NCI-H226 (cell line): Measurements from ENCODE around the gene CCDC136.

ENCODE experiments used
- DNase-seq: peaks from one replicate; pipeline ENCODE4 v3.0.0-alpha.2; 2015

The CCDC136 gene

DNA sequence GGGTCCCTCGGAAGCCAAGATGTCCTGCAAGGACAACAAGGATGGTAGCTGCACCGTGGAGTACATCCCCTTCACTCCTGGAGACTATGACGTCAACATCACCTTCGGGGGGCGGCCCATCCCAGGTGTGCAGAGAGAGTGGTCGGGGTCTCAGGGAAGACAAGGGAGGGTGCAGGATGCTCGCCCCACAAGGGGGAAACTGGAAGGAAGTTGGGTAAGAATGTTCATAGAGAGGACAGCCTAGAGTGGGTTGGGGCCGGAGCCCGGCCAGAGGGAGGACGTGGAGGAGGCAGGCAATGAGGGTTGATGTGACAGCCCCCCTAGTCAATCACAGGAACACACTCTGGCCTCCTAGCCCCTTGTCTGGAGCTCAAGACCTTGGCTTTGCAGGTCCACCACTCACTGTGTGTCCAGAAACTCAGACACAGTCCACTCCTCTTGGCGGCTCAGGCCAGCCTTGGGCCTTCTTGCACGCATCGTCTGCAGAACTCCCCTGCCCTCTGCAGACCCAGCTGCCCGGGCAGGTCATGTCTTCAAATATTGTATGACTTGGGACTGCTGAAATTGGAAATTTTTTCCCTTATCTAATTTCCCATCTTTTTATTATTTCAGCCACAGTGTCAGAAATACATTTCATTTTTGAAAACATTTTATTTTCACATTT is 55.1 kb downstream of the CCDC136 start:
- no peak for DNase-seq

DNA sequence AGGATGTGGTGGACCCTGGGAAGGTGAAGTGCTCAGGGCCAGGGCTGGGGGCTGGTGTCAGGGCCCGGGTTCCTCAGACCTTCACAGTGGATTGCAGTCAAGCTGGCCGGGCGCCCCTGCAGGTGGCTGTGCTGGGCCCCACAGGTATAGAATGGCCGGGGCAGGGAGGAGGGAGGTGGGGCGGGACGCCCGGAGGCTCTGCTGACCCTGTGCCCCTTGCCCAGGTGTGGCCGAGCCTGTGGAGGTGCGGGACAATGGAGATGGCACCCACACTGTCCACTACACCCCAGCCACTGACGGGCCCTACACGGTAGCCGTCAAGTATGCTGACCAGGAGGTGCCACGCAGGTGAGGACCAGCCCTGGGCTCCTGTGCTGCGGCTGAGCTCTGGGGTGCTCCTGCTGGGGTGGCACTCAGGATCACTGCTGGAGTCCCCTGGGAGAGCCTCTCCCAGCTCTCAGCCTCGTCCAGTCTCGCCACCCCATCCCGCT is 56.0 kb downstream of the CCDC136 start:
- no peak for DNase-seq

DNA sequence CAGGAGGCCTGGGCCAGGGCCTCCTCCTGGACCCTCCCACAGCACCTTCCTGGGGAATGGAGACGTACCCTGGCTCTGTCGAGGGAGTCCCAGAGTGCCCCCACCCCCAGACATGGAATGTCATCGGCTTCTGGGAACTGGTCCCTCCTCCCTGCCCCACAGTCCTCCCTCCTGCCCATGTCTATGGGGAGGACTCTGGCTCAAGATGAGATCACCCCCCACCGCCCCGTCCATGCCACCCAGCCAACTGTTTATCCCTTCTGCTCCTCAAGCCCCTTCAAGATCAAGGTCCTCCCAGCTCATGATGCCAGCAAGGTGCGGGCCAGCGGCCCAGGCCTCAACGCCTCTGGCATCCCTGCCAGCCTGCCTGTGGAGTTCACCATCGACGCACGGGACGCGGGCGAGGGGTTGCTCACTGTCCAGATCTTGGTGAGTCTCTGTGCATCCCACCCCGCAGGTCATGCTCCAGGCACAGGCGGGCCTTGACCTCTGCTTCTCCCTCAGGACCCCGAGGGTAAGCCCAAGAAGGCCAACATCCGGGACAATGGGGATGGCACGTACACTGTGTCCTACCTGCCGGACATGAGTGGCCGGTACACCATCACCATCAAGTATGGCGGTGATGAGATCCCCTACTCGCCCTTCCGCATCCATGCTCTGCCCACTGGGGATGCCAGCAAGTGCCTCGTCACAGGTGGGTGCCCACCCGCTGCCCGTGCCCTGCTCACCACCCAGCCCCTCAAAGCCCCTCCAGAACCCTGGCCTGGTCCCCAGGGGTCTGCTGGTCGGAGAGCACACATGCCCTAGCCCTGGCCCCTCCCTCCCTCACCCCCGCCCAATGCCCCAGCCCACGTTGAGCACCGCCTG is 56.8 kb downstream of the CCDC136 start:
- no peak for DNase-seq

GRCh38 chr7:128849156-128849515 is 57.4 kb downstream of the CCDC136 start:
- no peak for DNase-seq

GRCh38 chr7:128849804-128850490 is 58.2 kb downstream of the CCDC136 start:
- DNase-seq: no peak

DNA sequence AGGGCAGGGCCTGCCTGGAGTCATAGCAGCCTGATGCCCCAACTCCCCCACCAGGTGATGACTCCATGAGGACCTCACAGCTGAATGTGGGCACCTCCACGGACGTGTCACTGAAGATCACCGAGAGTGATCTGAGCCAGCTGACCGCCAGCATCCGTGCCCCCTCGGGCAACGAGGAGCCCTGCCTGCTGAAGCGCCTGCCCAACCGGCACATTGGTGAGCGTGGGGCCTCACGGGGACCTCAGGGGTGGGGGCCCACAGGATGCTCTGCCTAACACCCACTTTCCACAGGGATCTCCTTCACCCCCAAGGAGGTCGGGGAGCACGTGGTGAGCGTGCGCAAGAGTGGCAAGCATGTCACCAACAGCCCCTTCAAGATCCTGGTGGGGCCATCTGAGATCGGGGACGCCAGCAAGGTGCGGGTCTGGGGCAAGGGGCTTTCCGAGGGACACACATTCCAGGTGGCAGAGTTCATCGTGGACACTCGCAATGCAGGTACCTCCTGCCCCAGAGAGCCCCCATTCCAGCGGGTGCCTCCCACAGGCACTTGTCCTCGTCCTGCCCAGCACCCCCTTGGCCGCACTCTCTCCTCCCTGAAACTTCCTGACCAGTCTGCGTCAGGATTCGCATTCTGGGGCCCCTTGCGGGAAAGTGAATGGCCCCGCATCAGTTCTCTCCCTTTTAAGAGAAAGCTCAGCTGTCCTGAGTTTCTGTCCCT is 60.9 kb downstream of the CCDC136 start:
- DNase-seq: no peak

- no peak for DNase-seq
These were observed 62.0 kb downstream of the CCDC136 start for GRCh38 chr7:128853799-128854198.

GRCh38 chr7:128854396-128854795 is 62.6 kb downstream of the CCDC136 start:
- DNase-seq: no peak

- DNase-seq: no peak
These were observed 63.8 kb downstream of the CCDC136 start for GRCh38 chr7:128855559-128855958.

DNA sequence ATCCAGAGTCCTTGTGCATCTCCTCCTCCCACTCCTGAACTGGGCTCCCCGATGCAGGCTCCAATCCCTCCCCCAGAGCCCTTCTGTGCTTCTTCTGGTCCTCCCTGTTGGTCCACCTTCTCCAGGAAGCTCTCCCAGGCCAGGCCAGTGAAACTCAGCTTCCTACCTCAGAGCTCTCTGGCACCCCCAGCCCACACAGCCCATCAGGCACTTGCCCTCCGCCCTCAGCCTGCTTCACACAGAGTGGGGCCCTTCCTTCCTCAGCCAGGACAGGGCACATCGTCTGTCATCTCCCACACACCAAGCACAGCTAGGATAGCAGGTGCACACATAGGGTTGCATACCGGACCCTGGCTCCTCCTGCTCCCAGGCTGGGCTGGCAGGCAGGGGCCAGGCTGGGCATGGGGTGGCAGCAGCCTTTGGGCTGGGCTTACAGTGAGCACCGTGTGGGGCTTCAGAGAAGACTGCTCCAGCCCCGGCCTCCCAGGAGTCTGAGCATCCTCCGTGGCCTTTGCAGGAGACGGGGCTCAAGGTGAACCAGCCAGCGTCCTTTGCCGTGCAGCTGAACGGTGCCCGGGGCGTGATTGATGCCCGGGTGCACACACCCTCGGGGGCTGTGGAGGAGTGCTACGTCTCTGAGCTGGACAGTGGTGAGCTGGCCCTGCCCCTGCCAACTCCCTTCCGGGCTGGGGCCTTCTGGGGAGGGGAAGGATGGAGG is 64.4 kb downstream of the CCDC136 start:
- no peak for DNase-seq

GRCh38 chr7:128858380-128859231 is 66.8 kb downstream of the CCDC136 start:
- no peak for DNase-seq

- no peak for DNase-seq
These were observed 67.7 kb downstream of the CCDC136 start for GRCh38 chr7:128859232-128860157.

GRCh38 chr7:128860158-128861073 is 68.6 kb downstream of the CCDC136 start:
- DNase-seq: peak; percentile 32

DNA sequence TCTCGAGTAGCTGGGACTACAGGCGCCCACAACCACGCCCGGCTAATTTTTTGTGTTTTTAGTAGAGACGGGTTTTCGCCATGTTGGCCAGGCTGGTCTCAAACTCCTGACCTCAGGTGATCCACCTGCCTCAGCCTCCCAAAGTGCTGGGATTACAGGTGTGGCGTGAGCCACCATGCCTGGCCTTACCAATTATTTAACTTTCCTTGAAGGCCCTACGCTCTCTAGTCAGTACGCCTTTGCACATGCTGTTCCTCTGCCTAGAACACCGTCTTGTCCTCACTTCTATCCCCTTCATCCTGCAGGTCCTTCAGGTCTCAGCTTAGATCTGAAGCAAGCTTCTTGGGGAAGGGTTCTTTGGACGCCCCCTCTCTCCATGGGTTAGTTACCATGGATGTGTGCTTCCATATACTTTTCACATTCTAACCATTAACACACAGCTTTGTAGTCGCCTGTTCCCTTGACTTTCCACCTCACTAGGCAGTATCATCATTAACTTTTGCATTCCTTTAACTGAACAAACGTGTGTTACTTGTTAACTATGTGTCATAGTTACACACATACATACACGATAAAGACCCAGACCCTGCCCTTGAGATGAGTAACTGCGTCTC is 70.3 kb downstream of the CCDC136 start:
- DNase-seq: no peak

DNA sequence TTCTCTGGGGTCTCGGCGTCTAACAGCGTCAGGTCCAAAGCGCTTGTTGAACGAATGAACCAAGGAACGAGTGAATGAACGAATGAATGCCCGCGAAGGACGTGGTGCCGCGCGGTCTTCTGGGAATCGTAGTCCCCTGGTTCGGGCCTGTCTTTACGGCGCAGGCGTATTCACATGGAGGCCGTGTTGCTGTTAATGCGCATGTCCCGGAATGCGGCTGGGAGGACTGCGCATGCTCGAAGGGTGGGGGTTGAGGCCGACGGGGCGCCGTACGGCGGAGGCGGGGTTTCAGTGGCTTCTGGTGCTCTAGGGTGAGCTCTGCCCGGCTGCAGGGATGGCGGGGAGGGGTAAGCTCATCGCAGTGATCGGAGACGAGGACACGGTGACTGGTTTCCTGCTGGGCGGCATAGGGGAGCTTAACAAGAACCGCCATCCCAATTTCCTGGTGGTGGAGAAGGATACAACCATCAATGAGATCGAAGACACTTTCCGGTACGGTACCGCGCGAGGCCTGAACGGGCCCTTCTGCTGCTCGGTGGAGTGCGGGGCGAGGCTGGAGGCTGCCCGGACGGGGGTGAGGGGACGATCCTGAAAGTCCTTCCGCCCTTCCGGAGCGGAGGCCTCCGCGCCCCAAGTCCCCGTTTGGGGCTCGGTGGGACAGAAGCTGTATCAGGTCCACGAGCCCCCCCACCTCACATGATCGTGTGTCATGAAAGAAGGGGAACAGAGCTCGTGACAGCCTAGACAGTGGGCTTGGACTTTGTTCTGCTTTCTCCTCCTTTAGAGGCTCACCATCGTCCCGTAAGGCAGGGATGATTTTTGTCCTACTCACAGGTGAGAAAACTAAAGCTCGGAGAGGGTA is 71.0 kb downstream of the CCDC136 start, which contains the start of gene ATP6V1F:
Gene ATP6V1F (plus strand): TSS at position 286 of the 862 bp plus-strand sequence. CDS start 49 bp downstream, at position 335.
- DNase-seq: peak; percentile 87

DNA sequence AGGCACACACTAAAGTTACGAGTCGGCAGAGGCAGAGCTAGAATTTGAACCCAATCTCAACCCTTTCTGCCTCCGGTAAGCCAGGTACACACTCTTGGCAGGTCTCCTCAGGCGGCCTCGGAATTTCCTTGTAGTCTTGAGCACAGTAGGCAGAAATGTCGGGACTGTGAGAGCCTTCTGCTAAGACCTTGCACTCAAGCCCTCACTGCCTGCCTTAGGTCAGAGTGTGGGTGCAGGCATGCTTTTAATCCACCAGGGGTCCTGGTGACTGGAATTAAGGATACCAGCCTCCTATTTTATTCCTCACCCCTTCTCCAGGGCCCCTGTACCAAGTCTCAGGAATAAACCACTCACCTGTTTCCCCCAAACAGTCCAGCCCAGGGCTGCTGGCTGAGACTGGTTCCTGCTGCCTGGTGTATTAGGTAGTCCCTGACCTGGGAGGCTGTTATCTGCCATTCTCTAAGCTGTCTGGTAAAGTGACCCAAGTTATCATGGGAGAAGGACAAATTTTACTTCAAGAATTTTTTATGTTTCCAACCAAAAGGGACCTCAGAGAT is 71.7 kb downstream of the CCDC136 start:
- DNase-seq: peak; percentile 36

GRCh38 chr7:128865303-128865702 is 73.5 kb downstream of the CCDC136 start:
- no peak for DNase-seq
